WI38 (cell line): Measurements from ENCODE around the gene SKOR2.

ENCODE experiments used
- H3K4me3 ChIP-seq: 2 replicates; pipeline ENCODE4 v1.5.1; 2011; ENCODE audit warnings: low read depth, mild to moderate bottlenecking, control low read depth, low read length
- CTCF ChIP-seq: IDR thresholded peaks from 2 replicates; pipeline ENCODE4 v1.5.1; 2012; ENCODE audit warnings: low read depth, mild to moderate bottlenecking, control low read depth, low read length

SKOR2 gene

GRCh38 chr18:47263150-47263429, 11.6 kb upstream of the SKOR2 start:
- no peak for TF ChIP-seq CTCF
- no peak overlapping the region for H3K4me3 ChIP-seq

- no peak overlapping the region for H3K4me3 ChIP-seq
- no peak for TF ChIP-seq CTCF
Observed at GRCh38 chr18:47262301-47263149, 11.1 kb upstream of the SKOR2 start.

- H3K4me3 ChIP-seq, result no peak overlapping the region
Observed at GRCh38 chr18:47261902-47262300, 10.4 kb upstream of the SKOR2 start.

GRCh38 chr18:47260924-47261701, 9.7 kb upstream of the SKOR2 start:
- H3K4me3 ChIP-seq, result no peak overlapping the region
- TF ChIP-seq CTCF, result no peak

More at GRCh38 chr18:47261902-47262300, 10.4 kb upstream of the SKOR2 start:
- TF ChIP-seq CTCF, result no peak

- H3K4me3 ChIP-seq, result no peak overlapping the region
- no peak for TF ChIP-seq CTCF
Observed at GRCh38 chr18:47260120-47260923, 8.9 kb upstream of the SKOR2 start.

- no peak overlapping the region for H3K4me3 ChIP-seq
- TF ChIP-seq CTCF, result no peak
Observed at GRCh38 chr18:47254341-47254939, 3.0 kb upstream of the SKOR2 start.
